OCI-LY1 (cell line): ENCODE results near the gene INPP5A.

ENCODE experiments used
- H2AFZ ChIP-seq: fragments of 200-600 bp; sonication (generic), shearing (Covaris generic); 2 replicates; pipeline ENCODE4 v1.6.0; 2014; ENCODE audit warnings: antibody characterized with exemption, mild to moderate bottlenecking, low read length
- H3F3A ChIP-seq: fragments of 200-600 bp; sonication (generic), shearing (Covaris generic); 2 replicates; pipeline ENCODE4 v1.6.0; 2014; ENCODE audit warnings: mild to moderate bottlenecking, antibody characterized with exemption, low read length, moderate library complexity; ENCODE audit not compliant: insufficient read depth
- H3K27ac ChIP-seq: fragments of 200-600 bp; sonication (generic); 2 replicates; pipeline ENCODE4 v1.5.1; 2014; ENCODE audit warnings: low read length, mixed run types, mild to moderate bottlenecking, low read depth; ENCODE audit not compliant: poor library complexity, severe bottlenecking
- H3K27me3 ChIP-seq: fragments of 200-600 bp; sonication (generic); 2 replicates; pipeline ENCODE4 v1.6.0; 2014; ENCODE audit warnings: antibody characterized with exemption, mild to moderate bottlenecking, low read length, moderate library complexity; ENCODE audit not compliant: insufficient read depth
- H3K36me3 ChIP-seq: fragments of 200-600 bp; sonication (generic); 2 replicates; pipeline ENCODE4 v1.6.1; 2014; ENCODE audit warnings: mild to moderate bottlenecking, antibody characterized with exemption, low read length, moderate library complexity, mixed read lengths; ENCODE audit not compliant: insufficient read depth
- H3K4me1 ChIP-seq: fragments of 200-600 bp; sonication (generic); 2 replicates; pipeline ENCODE4 v1.5.1; 2014; ENCODE audit warnings: mild to moderate bottlenecking, low read length, moderate library complexity; ENCODE audit not compliant: insufficient read depth, severe bottlenecking
- H3K4me2 ChIP-seq: fragments of 200-600 bp; sonication (generic), shearing (Covaris generic); 2 replicates; pipeline ENCODE4 v1.6.1; 2014; ENCODE audit warnings: low read length
- H3K4me3 ChIP-seq: fragments of 200-600 bp; sonication (generic); 2 replicates; pipeline ENCODE4 v1.5.1; 2014; ENCODE audit warnings: low read length, low read depth, mild to moderate bottlenecking, mixed read lengths; ENCODE audit not compliant: poor library complexity, severe bottlenecking
- H3K79me2 ChIP-seq: fragments of 200-600 bp; shearing (Covaris generic); 2 replicates; pipeline ENCODE4 v1.6.1; 2016; ENCODE audit warnings: mixed run types, low read length, mixed read lengths; ENCODE audit not compliant: insufficient read depth
- H3K9ac ChIP-seq: fragments of 200-600 bp; sonication (generic), shearing (Covaris generic); 2 replicates; pipeline ENCODE4 v1.6.1; 2014; ENCODE audit warnings: mild to moderate bottlenecking, low read length, mixed read lengths
- H3K9me2 ChIP-seq: fragments of 200-600 bp; sonication (generic), shearing (Covaris generic); 2 replicates; pipeline ENCODE4 v1.6.1; 2014; ENCODE audit warnings: low read depth, mild to moderate bottlenecking, low read length, mixed read lengths
- H3K9me3 ChIP-seq: fragments of 200-600 bp; shearing (Covaris generic); 2 replicates; pipeline ENCODE4 v1.6.1; 2014; ENCODE audit warnings: low read length, mixed read lengths
- H4K20me1 ChIP-seq: fragments of 200-600 bp; sonication (generic), shearing (Covaris generic); 2 replicates; pipeline ENCODE4 v1.6.0; 2016; ENCODE audit warnings: mild to moderate bottlenecking, low read length; ENCODE audit not compliant: insufficient read depth
- EZH2 ChIP-seq: fragments of 200-600 bp; sonication (generic), shearing (Covaris generic); IDR thresholded peaks from 2 replicates; pipeline ENCODE4 v1.8.0; 2017; ENCODE audit warnings: borderline replicate concordance, mixed run types, mild to moderate bottlenecking, antibody characterized with exemption, low read length, moderate library complexity, mixed read lengths
- TF ChIP-seq, protein P1 (sequence below): fragments of 200-600 bp; sonication (generic), shearing (Covaris generic); IDR thresholded peaks from 2 replicates; pipeline ENCODE4 v1.5.1; 2017; ENCODE audit warnings: mild to moderate bottlenecking, antibody characterized with exemption, low read length, moderate library complexity, mixed read lengths

INPP5A gene

DNA sequence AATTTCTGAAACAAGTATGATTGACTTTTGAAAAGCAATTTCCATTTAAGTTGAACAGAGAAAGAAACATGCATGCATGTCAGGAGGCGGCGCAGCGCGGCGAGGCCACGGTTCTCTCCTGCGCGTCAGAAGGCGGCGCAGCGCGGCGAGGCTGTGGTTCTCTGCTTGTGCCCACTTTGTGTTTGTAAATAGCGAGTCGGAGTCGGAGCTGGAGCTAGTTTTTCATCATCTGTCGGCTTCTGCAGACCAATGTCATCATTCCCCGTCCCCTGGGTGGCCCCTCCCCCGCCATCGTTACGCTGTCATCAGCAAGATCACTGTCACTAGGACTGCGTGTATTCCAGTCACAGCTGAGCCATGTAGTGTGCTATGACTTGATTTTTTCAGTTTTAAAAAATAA is 49.2 kb downstream of the INPP5A start:
- no peak overlapping the region for H3K4me2 ChIP-seq
- TF ChIP-seq EZH2 = no peak
- TF ChIP-seq, protein P1, sequence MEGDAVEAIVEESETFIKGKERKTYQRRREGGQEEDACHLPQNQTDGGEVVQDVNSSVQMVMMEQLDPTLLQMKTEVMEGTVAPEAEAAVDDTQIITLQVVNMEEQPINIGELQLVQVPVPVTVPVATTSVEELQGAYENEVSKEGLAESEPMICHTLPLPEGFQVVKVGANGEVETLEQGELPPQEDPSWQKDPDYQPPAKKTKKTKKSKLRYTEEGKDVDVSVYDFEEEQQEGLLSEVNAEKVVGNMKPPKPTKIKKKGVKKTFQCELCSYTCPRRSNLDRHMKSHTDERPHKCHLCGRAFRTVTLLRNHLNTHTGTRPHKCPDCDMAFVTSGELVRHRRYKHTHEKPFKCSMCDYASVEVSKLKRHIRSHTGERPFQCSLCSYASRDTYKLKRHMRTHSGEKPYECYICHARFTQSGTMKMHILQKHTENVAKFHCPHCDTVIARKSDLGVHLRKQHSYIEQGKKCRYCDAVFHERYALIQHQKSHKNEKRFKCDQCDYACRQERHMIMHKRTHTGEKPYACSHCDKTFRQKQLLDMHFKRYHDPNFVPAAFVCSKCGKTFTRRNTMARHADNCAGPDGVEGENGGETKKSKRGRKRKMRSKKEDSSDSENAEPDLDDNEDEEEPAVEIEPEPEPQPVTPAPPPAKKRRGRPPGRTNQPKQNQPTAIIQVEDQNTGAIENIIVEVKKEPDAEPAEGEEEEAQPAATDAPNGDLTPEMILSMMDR = no peak
- H4K20me1 ChIP-seq = no peaks in the 10 kb centered on the region
- no peaks in the 10 kb centered on the region for H3F3A ChIP-seq
- no peak overlapping the region for H3K27ac ChIP-seq
- H3K9ac ChIP-seq = no peak overlapping the region
- H3K79me2 ChIP-seq = no peaks in the 10 kb centered on the region
- H3K9me2 ChIP-seq = no peaks in the 10 kb centered on the region
- H3K36me3 ChIP-seq = no peaks in the 10 kb centered on the region
- no peaks in the 10 kb centered on the region for H3K27me3 ChIP-seq
- no peaks in the 10 kb centered on the region for H3K9me3 ChIP-seq
- H3K4me3 ChIP-seq = no peak overlapping the region
- H2AFZ ChIP-seq = no peak overlapping the region
- H3K4me1 ChIP-seq = no peaks in the 10 kb centered on the region

DNA sequence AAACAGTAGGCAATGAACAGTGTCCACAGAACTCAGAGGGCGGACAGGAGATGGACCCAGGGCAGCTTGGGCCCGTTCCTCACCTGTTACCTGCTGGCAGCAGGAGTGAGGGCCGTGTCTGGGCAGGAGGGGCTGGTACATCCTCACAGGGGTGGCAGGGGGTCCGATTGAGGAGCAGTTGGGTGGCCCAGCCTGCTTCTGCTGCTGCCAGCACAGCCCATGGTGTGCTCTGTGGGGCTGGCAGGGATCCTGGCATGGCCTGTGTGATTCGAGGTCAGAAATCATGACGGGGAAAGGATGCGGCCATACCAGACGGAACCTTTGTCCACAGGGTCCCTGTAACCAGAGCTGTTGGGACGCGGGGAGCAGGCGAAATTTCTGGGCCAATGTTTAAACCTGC is 49.6 kb downstream of the INPP5A start:
- Histone ChIP-seq H4K20me1 (no peaks in the 10 kb centered on the region), H3K9ac (no peak overlapping the region), H3K9me2 (no peaks in the 10 kb centered on the region), H3K79me2 (no peaks in the 10 kb centered on the region), H2AFZ (no peak overlapping the region), H3K27ac (no peak overlapping the region), H3K4me2 (no peak overlapping the region), H3K4me1 (no peaks in the 10 kb centered on the region), H3K9me3 (no peaks in the 10 kb centered on the region), H3K4me3 (no peak overlapping the region), H3K27me3 (no peaks in the 10 kb centered on the region), H3K36me3 (no peaks in the 10 kb centered on the region), H3F3A (no peaks in the 10 kb centered on the region)
- TF ChIP-seq, protein P1 = no peak
- no peak for TF ChIP-seq EZH2

DNA sequence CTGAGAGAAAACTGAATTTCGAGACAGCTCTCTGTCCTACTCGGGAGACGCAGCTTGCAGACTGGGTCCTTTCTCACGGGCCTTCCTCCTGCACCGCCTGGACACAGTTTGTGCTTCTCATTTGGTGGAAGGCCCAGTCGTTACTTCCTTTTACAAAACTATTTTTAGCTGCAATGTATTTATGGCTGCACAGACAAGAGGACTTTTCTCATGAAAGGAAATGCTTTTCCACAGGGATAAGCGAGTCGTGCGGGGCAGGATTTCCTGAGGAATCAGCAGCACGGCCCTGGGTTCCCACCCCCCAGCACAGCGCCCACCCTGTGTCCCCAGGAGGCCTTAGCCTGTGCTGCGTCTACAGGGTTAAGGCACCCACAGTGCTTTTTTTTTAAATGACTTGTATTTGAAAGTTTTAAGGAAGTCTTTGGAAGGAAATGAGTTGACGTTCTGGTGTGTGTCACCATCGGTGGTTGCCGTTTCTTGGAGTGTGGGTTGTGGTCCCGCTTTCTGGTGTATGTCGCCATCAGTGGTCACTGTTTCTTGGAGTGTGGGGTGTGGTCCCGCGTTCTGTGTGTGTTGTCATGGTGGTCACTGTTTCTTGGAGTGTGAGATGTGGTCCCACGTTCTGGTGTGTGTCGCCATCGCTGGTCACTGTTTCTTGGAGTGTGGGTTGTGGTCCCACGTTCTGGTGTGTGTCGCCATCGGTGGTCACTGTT is 50.9 kb downstream of the INPP5A start:
- H3K4me3 ChIP-seq = no peak overlapping the region
- H3K9me2 ChIP-seq = no peaks in the 10 kb centered on the region
- no peak overlapping the region for H3K4me2 ChIP-seq
- H3F3A ChIP-seq = no peaks in the 10 kb centered on the region
- no peak overlapping the region for H3K27ac ChIP-seq
- H2AFZ ChIP-seq = no peak overlapping the region
- H3K27me3 ChIP-seq = no peaks in the 10 kb centered on the region; the same call in 1 of the 2 replicates
- H3K4me1 ChIP-seq = no peaks in the 10 kb centered on the region
- no peaks in the 10 kb centered on the region for H3K79me2 ChIP-seq
- H3K36me3 ChIP-seq = no peaks in the 10 kb centered on the region
- no peak overlapping the region for H3K9ac ChIP-seq
- TF ChIP-seq, protein P1 = no peak
- no peak for TF ChIP-seq EZH2
- no peaks in the 10 kb centered on the region for H4K20me1 ChIP-seq
- no peaks in the 10 kb centered on the region for H3K9me3 ChIP-seq
